Right lobe of liver (tissue), 6 donors: ENCODE results near the gene DYDC2. TPM values are rescaled to one million over a fixed set of nuclear protein-coding genes. Genes with fewer than 3 reads are reported as not detected.
A peak's percentile ranks its signal among the peaks of the same experiment; 100 is the strongest.

Experiments used
- ATAC-seq, 4 donors: fragments of 200-7000 bp; cut with Tn5 transposase; one replicate each; pipeline ENCODE4 v1.9.1; 2020; ENCODE audit warnings: mild to moderate bottlenecking in 4 of 4, moderate library complexity in 4 of 4
- DNase-seq, 3 donors: peaks; one replicate each; pipeline ENCODE4 v3.0.0-alpha.2; 2020
- H3K27ac ChIP-seq, 3 donors: fragments of 200-600 bp; one replicate each; pipeline ENCODE4 v1.8.0; 2022
- H3K27me3 ChIP-seq, 2 donors: fragments of 200-600 bp; one replicate each; pipeline ENCODE4 v1.8.0; 2022
- H3K36me3 ChIP-seq, 4 donors: fragments of 200-600 bp; sonication (generic) in 1 of 4; one replicate each; pipeline versions ENCODE4 v1.5.1 to v1.8.0; 2017 to 2022; ENCODE audit warnings: control low read depth in 1 of 4
- H3K4me1 ChIP-seq, 4 donors: fragments of 200-600 bp; sonication (generic) in 1 of 4; one replicate each; pipeline versions ENCODE4 v1.5.1 to v1.8.0; 2017 to 2022; ENCODE audit warnings: control low read depth in 1 of 4
- H3K4me3 ChIP-seq, 3 donors: fragments of 200-600 bp; one replicate each; pipeline ENCODE4 v1.8.0; 2022
- H3K9me3 ChIP-seq, 4 donors: fragments of 200-600 bp; sonication (generic) in 1 of 4; one replicate each; pipeline versions ENCODE4 v1.5.1 to v1.8.0; 2017 to 2022; ENCODE audit warnings: control low read depth in 1 of 4
- CTCF ChIP-seq, 4 donors: fragments of 200-600 bp in 3 of 4; fragments of 450-650 bp in 1 of 4; IDR thresholded peaks; one replicate each; pipeline versions ENCODE4 v1.5.1 to v1.8.0; 2016 to 2022; ENCODE audit warnings: antibody characterized with exemption in 4 of 4, mild to moderate bottlenecking in 2 of 4
- POLR2A ChIP-seq: fragments of 450-650 bp; IDR thresholded peaks from one replicate; pipeline ENCODE4 v1.6.1; 2017; ENCODE audit warnings: antibody characterized with exemption, mild to moderate bottlenecking
- WGBS: methylation state at CpG from one replicate; pipeline ENCODE4 v1.1.6; 2018; ENCODE audit warnings: low coverage, low lambda C conversion rate; ENCODE audit not compliant: insufficient coverage; ENCODE audit errors: missing lambda C conversion rate; 5-methylcytosine and 5-hydroxymethylcytosine counted together
- intact Hi-C, 2 donors: fragments of 100-400 bp; cut with DNase I; formaldehyde crosslinking; loops; one replicate each; pipeline versions ENCODE4 v1.11.2 to v1.14.1; 2022
- total RNA-seq, 6 experiments: library from RNA; depleted of rRNA in 2 of 6; stranded (reverse); fragments of >200 nt in 2 of 6; fragmentation: NEBNext Ultra II Directional in 3 of 6; extraction: Animal tissue kit (Norgen Biotek cat#: 25700) in 3 of 6; gene quantifications; one replicate each; pipeline versions ENCODE4 v1.1.0 to v1.2.4, GENCODE V29; 2016 to 2023
- donor health status: DM: no; HTN: yes; CAD: no.
- donor health status: DM: no; HTN: no; CAD: no.
- donor health status: DM: no; HTN: no; CAD: no.
- donor health status: DM: no; HTN: yes; CAD: no.
- donor health status: DM: no; HTN: yes; CAD: no.

The DYDC2 gene
- total RNA-seq, 6 experiments from 2014 or later: 0.34 to 2.5 (median 0.84) TPM; not detected in 2

GRCh38 chr10:80322158-80322557 lies 34.4 kb upstream of the DYDC2 start:
- intact Hi-C loops: loop anchor here in 1 of 2 donors (10.0 kb wide), 1 partner anchor 57 kb away; no protein-coding TSS in a partner anchor
- Histone ChIP-seq H3K9me3 (no peaks in the 10 kb centered on the region), H3K4me1 (peaks cover 0 to 61% (median 12%) of the 10 kb centered on the region in 4 donors), H3K27ac (peak overlapping the region; percentile 54 to 92 (median 91)), H3K36me3 (no peaks in the 10 kb centered on the region), H3K27me3 (no peaks in the 10 kb centered on the region), H3K4me3 (no peak overlapping the region)
- WGBS: 60% methylated on average over 2 of the region's 2 CpGs
- TF ChIP-seq POLR2A (no peak), CTCF (IDR thresholded peaks at IDR 0.05) (no peak)
- ATAC-seq (peak in 2 of 4 donors; percentile 6 to 11), DNase-seq (no peak)

GRCh38 chr10:80322711-80323110 lies 33.9 kb upstream of the DYDC2 start:
- 15% methylated on average over 1 of the region's 1 CpG for WGBS
- no peaks in the 10 kb centered on the region for H3K9me3 ChIP-seq
- DNase-seq: peak in 1 of 3 donors; percentile 52
- peaks cover 0 to 60% (median 12%) of the 10 kb centered on the region in 4 donors for H3K4me1 ChIP-seq
- peak; percentile 6 to 34 (median 16) for ATAC-seq
- TF ChIP-seq CTCF (IDR thresholded peaks at IDR 0.05) (no peak), POLR2A (no peak)
- H3K36me3 ChIP-seq: no peaks in the 10 kb centered on the region
- H3K27me3 ChIP-seq: no peaks in the 10 kb centered on the region
- intact Hi-C loops: loop anchor here in 1 of 2 donors (10.0 kb wide), 1 partner anchor 58 kb away; no protein-coding TSS in a partner anchor
- no peak overlapping the region for H3K4me3 ChIP-seq
- H3K27ac ChIP-seq: peak overlapping the region; percentile 54 to 92 (median 91)

GRCh38 chr10:80323311-80323710 lies 33.3 kb upstream of the DYDC2 start:
- DNase-seq: no peak
- TF ChIP-seq POLR2A (no peak), CTCF (IDR thresholded peaks at IDR 0.05) (no peak)
- H3K4me3 ChIP-seq: no peak overlapping the region
- peak overlapping the region; percentile 54 to 92 (median 91) for H3K27ac ChIP-seq
- no peaks in the 10 kb centered on the region for H3K36me3 ChIP-seq
- no peaks in the 10 kb centered on the region for H3K9me3 ChIP-seq
- no peak for ATAC-seq
- no peaks in the 10 kb centered on the region for H3K27me3 ChIP-seq
- WGBS: 35% methylated on average over 2 of the region's 3 CpGs
- H3K4me1 ChIP-seq: peaks cover 0 to 54% (median 10%) of the 10 kb centered on the region in 4 donors
- intact Hi-C loops: loop anchor here in 1 of 2 donors (10.0 kb wide), 1 partner anchor 59 kb away; no protein-coding TSS in a partner anchor

GRCh38 chr10:80324086-80324485 lies 32.5 kb upstream of the DYDC2 start:
- DNase-seq (peak in 1 of 3 donors; percentile 35), ATAC-seq (peak in 1 of 4 donors; percentile 20)
- no peaks in the 10 kb centered on the region for H3K9me3 ChIP-seq
- intact Hi-C loops: loop anchor here in 1 of 2 donors (10.0 kb wide), 1 partner anchor 59 kb away; no protein-coding TSS in a partner anchor
- no peak for TF ChIP-seq CTCF (IDR thresholded peaks at IDR 0.05)
- TF ChIP-seq POLR2A: no peak
- no peaks in the 10 kb centered on the region for H3K27me3 ChIP-seq
- no peak overlapping the region for H3K4me3 ChIP-seq
- peaks cover 0 to 51% (median 9%) of the 10 kb centered on the region in 4 donors for H3K4me1 ChIP-seq
- H3K36me3 ChIP-seq: no peaks in the 10 kb centered on the region
- H3K27ac ChIP-seq: peak overlapping the region; percentile 26 to 92 (median 91)
- 29% methylated on average over 1 of the region's 1 CpG for WGBS
